ENCODE results near the gene TAF12.

GRCh38 chr1:28668191-28668955 lies 25.5 kb upstream of the TAF12 start, which contains the start of gene GMEB1:
- TF ChIP-seq CTCF (conservative IDR thresholded peaks at IDR 0.05) (no peak), EZH2 (IDR thresholded peaks at IDR 0.05; ENCODE audit: low read depth) (no peak)

All from PC-9 (cell line).